H9 (cell line): ENCODE results near the gene FMO2. TPM values are rescaled to one million over a fixed set of nuclear protein-coding genes. Genes with fewer than 3 reads are reported as not detected.

ENCODE experiments used
- DNase-seq: peaks from one replicate; pipeline ENCODE4 v3.0.0-alpha.2; 2017
- H2AFZ ChIP-seq: one replicate; pipeline ENCODE4 v1.6.1; 2013; ENCODE audit warnings: mild to moderate bottlenecking, low read length, control low read depth, moderate library complexity
- H2AK5ac ChIP-seq: 2 replicates; pipeline ENCODE4 v1.6.1; 2013; ENCODE audit warnings: low read length, control low read depth, mixed read lengths; ENCODE audit not compliant: insufficient read length
- H2BK120ac ChIP-seq: one replicate; pipeline ENCODE4 v1.6.1; 2013; ENCODE audit warnings: low read depth, mild to moderate bottlenecking, low read length, control low read depth, inconsistent platforms; ENCODE audit not compliant: poor library complexity, severe bottlenecking
- H2BK12ac ChIP-seq: 2 replicates; pipeline ENCODE4 v1.6.1; 2013; ENCODE audit warnings: low read length, control low read depth, mixed read lengths, low read depth; ENCODE audit not compliant: insufficient read length
- H2BK15ac ChIP-seq: 2 replicates; pipeline ENCODE4 v1.6.1; 2013; ENCODE audit warnings: low read depth, low read length, control low read depth
- H2BK20ac ChIP-seq: one replicate; pipeline ENCODE4 v1.6.1; 2013; ENCODE audit warnings: low read depth, mild to moderate bottlenecking, low read length, control low read depth, inconsistent platforms; ENCODE audit not compliant: poor library complexity, severe bottlenecking
- H2BK5ac ChIP-seq: 2 replicates; pipeline ENCODE4 v1.6.1; 2013; ENCODE audit warnings: low read length, control low read depth, mixed read lengths; ENCODE audit not compliant: insufficient read length
- H3K14ac ChIP-seq: 2 replicates; pipeline ENCODE4 v1.6.1; 2013; ENCODE audit warnings: low read length, control low read depth; ENCODE audit not compliant: insufficient read depth
- H3K18ac ChIP-seq: 2 replicates; pipeline ENCODE4 v1.6.1; 2013; ENCODE audit warnings: low read depth, mild to moderate bottlenecking, mixed read lengths, low read length, control low read depth; ENCODE audit not compliant: insufficient read length
- H3K23ac ChIP-seq: 2 replicates; pipeline ENCODE4 v1.6.1; 2013; ENCODE audit warnings: low read length, control low read depth, mixed read lengths, low read depth; ENCODE audit not compliant: insufficient read length
- H3K23me2 ChIP-seq: 2 replicates; pipeline ENCODE4 v1.6.1; 2013; ENCODE audit warnings: low read depth, mild to moderate bottlenecking, mixed read lengths, low read length, control low read depth; ENCODE audit not compliant: insufficient read length, poor library complexity, severe bottlenecking
- H3K27ac ChIP-seq: 2 replicates; pipeline ENCODE4 v1.5.1; 2013; ENCODE audit warnings: low read length, control low read depth, mixed read lengths, low read depth; ENCODE audit not compliant: insufficient read length
- H3K27me3 ChIP-seq: 2 replicates; pipeline ENCODE4 v1.6.1; 2013; ENCODE audit warnings: low read length, control low read depth, inconsistent platforms; ENCODE audit not compliant: insufficient read depth
- H3K4ac ChIP-seq: 2 replicates; pipeline ENCODE4 v1.6.1; 2013; ENCODE audit warnings: low read depth, mild to moderate bottlenecking, control low read depth, inconsistent platforms, low read length, moderate library complexity
- H3K4me1 ChIP-seq: 2 replicates; pipeline ENCODE4 v1.6.1; 2013; ENCODE audit warnings: low read length, control low read depth, inconsistent platforms; ENCODE audit not compliant: insufficient read depth
- H3K4me2 ChIP-seq: 2 replicates; pipeline ENCODE4 v1.6.1; 2013; ENCODE audit warnings: low read length, control low read depth, mixed read lengths; ENCODE audit not compliant: insufficient read length, insufficient read depth
- H3K56ac ChIP-seq: 2 replicates; pipeline ENCODE4 v1.6.1; 2013; ENCODE audit warnings: low read depth, mild to moderate bottlenecking, mixed read lengths, low read length, control low read depth; ENCODE audit not compliant: insufficient read length
- H3K79me1 ChIP-seq: 2 replicates; pipeline ENCODE4 v1.6.1; 2013; ENCODE audit warnings: low read depth, mild to moderate bottlenecking, moderate library complexity, low read length, control low read depth, inconsistent platforms; ENCODE audit not compliant: insufficient read depth, poor library complexity, severe bottlenecking
- H3K79me2 ChIP-seq: 2 replicates; pipeline ENCODE4 v1.6.1; 2013; ENCODE audit warnings: low read length, control low read depth, inconsistent platforms; ENCODE audit not compliant: insufficient read depth
- H3K9ac ChIP-seq: 2 replicates; pipeline ENCODE4 v1.6.1; 2013; ENCODE audit warnings: low read length, control low read depth, mixed read lengths; ENCODE audit not compliant: insufficient read length; ENCODE audit errors: extremely low read depth
- H3K9me3 ChIP-seq: one replicate; pipeline ENCODE4 v1.6.1; 2013; ENCODE audit warnings: low read depth, low read length, inconsistent platforms; ENCODE audit not compliant: control insufficient read depth
- H3T11ph ChIP-seq: one replicate; pipeline ENCODE4 v1.6.1; 2013; ENCODE audit warnings: mild to moderate bottlenecking, low read length, control low read depth, inconsistent platforms
- H4K20me1 ChIP-seq: one replicate; pipeline ENCODE4 v1.6.1; 2013; ENCODE audit not compliant: control insufficient read depth, insufficient read length, insufficient read depth
- H4K5ac ChIP-seq: 2 replicates; pipeline ENCODE4 v1.6.1; 2013; ENCODE audit warnings: low read depth, mild to moderate bottlenecking, mixed read lengths, low read length, control low read depth; ENCODE audit not compliant: insufficient read length
- H4K8ac ChIP-seq: replicated peaks from 2 replicates; pipeline ENCODE4 v1.6.1; 2013; ENCODE audit warnings: low read length, control low read depth, mixed read lengths, low read depth; ENCODE audit not compliant: insufficient read length
- H4K91ac ChIP-seq: 2 replicates; pipeline ENCODE4 v1.6.1; 2013; ENCODE audit warnings: low read depth, mild to moderate bottlenecking, moderate library complexity, mixed read lengths, low read length, control low read depth; ENCODE audit not compliant: insufficient read length
- H3K27ac Mint-ChIP-seq, 3 experiments: 2 replicates in 2 of 3; 3 replicates in 1 of 3; pipeline ENCODE4 v1.8.0; 2020 to 2021; ENCODE audit warnings: mixed read lengths in 3 of 3, mild to moderate bottlenecking in 1 of 3, moderate library complexity in 1 of 3
- H3K27me3 Mint-ChIP-seq: 2 replicates; pipeline ENCODE4 v1.8.0; 2021; ENCODE audit warnings: low read depth, mild to moderate bottlenecking, moderate library complexity, mixed read lengths
- H3K36me3 Mint-ChIP-seq, 3 experiments: 2 replicates in 2 of 3; 3 replicates in 1 of 3; pipeline ENCODE4 v1.8.0; 2020 to 2021; ENCODE audit warnings: low read depth in 3 of 3, mixed read lengths in 3 of 3; ENCODE audit not compliant: insufficient read depth in 1 of 3
- H3K4me1 Mint-ChIP-seq, 2 experiments: 2 replicates each; pipeline ENCODE4 v1.8.0; 2020; ENCODE audit warnings: mixed read lengths in 2 of 2
- H3K4me3 Mint-ChIP-seq, 2 experiments: 2 replicates in 1 of 2; 3 replicates in 1 of 2; pipeline ENCODE4 v1.8.0; 2020 to 2021; ENCODE audit warnings: mild to moderate bottlenecking in 2 of 2, mixed read lengths in 2 of 2, moderate library complexity in 1 of 2
- H3K9me3 Mint-ChIP-seq, 2 experiments: 2 replicates in 1 of 2; 3 replicates in 1 of 2; pipeline ENCODE4 v1.8.0; 2020; ENCODE audit warnings: mild to moderate bottlenecking in 2 of 2, mixed read lengths in 2 of 2, moderate library complexity in 1 of 2
- CTCF ChIP-seq: fragments of 200-600 bp; sonication (generic); conservative IDR thresholded peaks from 3 replicates; pipeline ENCODE4 v1.8.0; 2021; ENCODE audit warnings: antibody characterized with exemption, mild to moderate bottlenecking
- WGBS: extraction: QIAGEN DNeasy Blood & Tissue Kit; methylation state at CpG from one replicate; pipeline ENCODE4 v1.1.7; 2013; ENCODE audit warnings: missing lambda C conversion rate, low lambda C conversion rate, mixed read lengths; ENCODE audit not compliant: insufficient read length; ENCODE audit errors: extremely low coverage; 5-methylcytosine and 5-hydroxymethylcytosine counted together
- total RNA-seq: library from RNA; stranded (reverse); gene quantifications from 2 replicates; pipeline ENCODE4 v1.2.1, GENCODE V29; 2021

Gene FMO2
- total RNA-seq, 1 experiment from 2014 or later = not detected

- Histone ChIP-seq H3K4ac (no peak overlapping the region), H2AFZ (no peak overlapping the region), H3K9ac (no peak overlapping the region), H2BK15ac (no peak overlapping the region), H3K4me2 (no peak overlapping the region), H4K8ac (no peak overlapping the region), H3T11ph (no peak overlapping the region), H4K20me1 (no peaks in the 10 kb centered on the region), H3K79me2 (no peaks in the 10 kb centered on the region), H2BK12ac (no peak overlapping the region), H2BK120ac (no peak overlapping the region), H3K27me3 (no peaks in the 10 kb centered on the region), H3K4me1 (peaks cover 6% of the 10 kb centered on the region; the same call in 1 of the 2 replicates), H3K9me3 (no peaks in the 10 kb centered on the region), H3K56ac (no peak overlapping the region), H3K23me2 (no peaks in the 10 kb centered on the region), H3K79me1 (no peaks in the 10 kb centered on the region), H2BK5ac (no peak overlapping the region), H3K18ac (no peak overlapping the region), H4K91ac (no peak overlapping the region), H2BK20ac (no peak overlapping the region), H3K14ac (no peak overlapping the region), H2AK5ac (no peak overlapping the region), H3K27ac (no peak overlapping the region), H4K5ac (no peak overlapping the region), H3K23ac (no peak overlapping the region)
- no peaks in the 10 kb centered on the region; the same call in none of the 2 replicates for H3K27me3 Mint-ChIP-seq
- H3K4me3 Mint-ChIP-seq = no peak overlapping the region
- H3K27ac Mint-ChIP-seq = no peak overlapping the region
- TF ChIP-seq CTCF = no peak
- no peak for DNase-seq
- H3K9me3 Mint-ChIP-seq = no peaks in the 10 kb centered on the region
- peaks cover 19% of the 10 kb centered on the region in 2 experiments for H3K4me1 Mint-ChIP-seq
- no CpG with 5 or more reads among the region's 5 CpGs for WGBS
- no peaks in the 10 kb centered on the region for H3K36me3 Mint-ChIP-seq
These were observed 72.5 kb downstream of the FMO2 start for GRCh38 chr1:171257607-171258076.
